GM12875 (cell line): ENCODE data around the gene CMC2.

ENCODE experiments used
- H3K4me3 ChIP-seq: one replicate; pipeline ENCODE4 v1.5.1; 2011; ENCODE audit warnings: low read depth, low read length, control low read depth
- TF ChIP-seq, protein P1 (sequence below): IDR thresholded peaks from 2 replicates; pipeline ENCODE4 v1.5.1; 2011; ENCODE audit warnings: low read depth, mild to moderate bottlenecking, control low read depth, inconsistent platforms, low read length, moderate library complexity, borderline replicate concordance; ENCODE audit not compliant: insufficient read depth

Gene CMC2

DNA sequence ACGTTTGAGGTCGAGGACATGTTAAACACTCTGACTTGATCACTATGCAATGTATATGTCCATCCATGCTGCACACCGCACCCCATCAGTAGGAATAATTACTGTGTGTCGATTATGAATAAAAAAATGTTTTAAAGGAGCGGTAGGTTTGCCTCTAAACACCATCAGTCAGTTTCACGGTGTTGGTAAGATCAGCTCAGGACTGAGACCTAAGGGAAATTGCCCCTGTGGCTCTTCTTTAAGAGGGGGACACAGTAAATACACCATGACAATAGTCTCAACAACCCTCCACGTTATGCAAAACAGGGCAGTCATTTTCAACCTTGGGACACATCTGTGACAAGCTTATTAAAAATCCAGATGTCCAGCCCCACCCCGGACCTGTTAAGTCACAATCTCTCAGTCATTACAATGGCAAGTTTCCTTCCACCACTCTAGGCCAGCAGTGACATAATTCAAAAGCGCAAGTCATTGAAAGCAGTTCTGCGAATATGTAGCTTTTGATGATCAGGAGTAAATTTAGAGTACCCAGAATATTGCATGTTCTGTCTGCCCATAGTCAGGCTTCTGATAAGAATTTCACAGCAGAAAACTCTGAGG is 30.2 kb upstream of the CMC2 start:
- TF ChIP-seq, protein P1, sequence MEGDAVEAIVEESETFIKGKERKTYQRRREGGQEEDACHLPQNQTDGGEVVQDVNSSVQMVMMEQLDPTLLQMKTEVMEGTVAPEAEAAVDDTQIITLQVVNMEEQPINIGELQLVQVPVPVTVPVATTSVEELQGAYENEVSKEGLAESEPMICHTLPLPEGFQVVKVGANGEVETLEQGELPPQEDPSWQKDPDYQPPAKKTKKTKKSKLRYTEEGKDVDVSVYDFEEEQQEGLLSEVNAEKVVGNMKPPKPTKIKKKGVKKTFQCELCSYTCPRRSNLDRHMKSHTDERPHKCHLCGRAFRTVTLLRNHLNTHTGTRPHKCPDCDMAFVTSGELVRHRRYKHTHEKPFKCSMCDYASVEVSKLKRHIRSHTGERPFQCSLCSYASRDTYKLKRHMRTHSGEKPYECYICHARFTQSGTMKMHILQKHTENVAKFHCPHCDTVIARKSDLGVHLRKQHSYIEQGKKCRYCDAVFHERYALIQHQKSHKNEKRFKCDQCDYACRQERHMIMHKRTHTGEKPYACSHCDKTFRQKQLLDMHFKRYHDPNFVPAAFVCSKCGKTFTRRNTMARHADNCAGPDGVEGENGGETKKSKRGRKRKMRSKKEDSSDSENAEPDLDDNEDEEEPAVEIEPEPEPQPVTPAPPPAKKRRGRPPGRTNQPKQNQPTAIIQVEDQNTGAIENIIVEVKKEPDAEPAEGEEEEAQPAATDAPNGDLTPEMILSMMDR = no peak
- H3K4me3 ChIP-seq = peak overlapping the region; percentile 73

DNA sequence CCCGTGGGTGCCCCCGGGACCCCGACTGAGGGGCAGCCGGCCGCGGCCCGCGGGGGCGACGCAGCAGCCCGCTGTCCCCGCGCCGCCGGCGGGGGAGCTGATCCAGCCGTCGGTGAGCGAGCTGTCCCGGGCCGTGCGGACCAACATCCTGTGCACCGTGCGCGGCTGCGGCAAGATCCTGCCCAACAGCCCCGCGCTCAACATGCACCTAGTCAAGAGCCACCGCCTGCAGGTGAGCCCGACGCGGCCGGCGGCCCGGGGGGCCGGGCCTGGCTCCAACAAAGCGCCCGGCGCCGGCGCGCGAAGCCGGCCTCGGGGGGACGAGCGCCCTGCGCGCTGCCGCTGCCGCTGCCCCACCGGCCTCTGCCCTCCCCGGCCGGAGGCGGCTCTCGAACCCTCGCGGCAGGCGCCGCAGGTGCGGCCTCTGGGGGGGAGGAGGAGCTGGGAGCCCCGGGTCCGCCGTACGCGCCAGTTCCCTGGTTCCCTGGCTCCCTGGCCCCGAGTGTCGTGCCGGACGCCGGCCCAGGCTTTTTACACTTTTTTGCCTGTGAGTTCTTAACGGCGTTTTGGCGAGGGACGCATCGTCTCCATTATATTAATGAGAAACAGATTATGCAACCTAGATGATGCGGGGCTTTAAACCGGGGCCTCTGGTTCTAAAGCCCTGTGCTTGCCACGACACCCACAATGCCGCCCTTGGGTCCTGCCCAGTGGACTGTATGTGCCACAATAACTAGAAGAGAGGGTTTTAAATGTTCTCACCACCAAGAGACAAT is 29.5 kb upstream of the CMC2 start:
- TF ChIP-seq, protein P1 = no peak
- peak overlapping the region; percentile 73 for H3K4me3 ChIP-seq

DNA sequence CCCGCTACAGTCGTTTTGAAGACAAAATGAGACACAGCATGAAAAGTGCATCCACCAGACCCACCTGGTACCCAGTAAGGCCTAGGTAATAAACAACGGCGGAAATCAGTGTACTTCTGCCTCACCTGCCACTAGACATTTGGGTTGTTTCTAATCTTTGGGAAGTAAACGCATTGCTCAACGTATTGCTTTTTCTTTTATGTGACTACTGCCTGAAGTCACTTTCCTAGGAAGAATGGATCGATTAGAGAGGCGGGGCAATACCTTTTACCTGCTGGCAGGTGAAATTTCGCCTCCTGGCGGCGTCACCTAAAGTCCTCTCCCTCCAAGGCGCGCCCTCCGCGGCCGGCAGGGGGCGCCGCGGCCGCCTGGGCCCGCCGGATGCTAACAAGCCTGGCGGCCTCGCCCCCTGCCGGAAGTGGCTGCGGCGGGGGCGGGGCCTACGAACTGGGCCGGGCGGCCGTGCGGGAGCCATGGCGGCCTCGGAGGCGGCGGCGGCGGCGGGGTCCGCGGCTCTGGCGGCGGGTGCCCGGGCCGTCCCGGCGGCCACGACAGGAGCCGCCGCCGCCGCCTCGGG is 28.8 kb upstream of the CMC2 start, which contains the start of gene ATMIN:
TSS of gene ATMIN (plus strand) at position 445 of the 577 bp plus-strand sequence. CDS start at position 474, 29 bp downstream.
- H3K4me3 ChIP-seq = peak within 1 kb of the TSS; percentile 73
- TF ChIP-seq, protein P1 = peak; percentile 99

DNA sequence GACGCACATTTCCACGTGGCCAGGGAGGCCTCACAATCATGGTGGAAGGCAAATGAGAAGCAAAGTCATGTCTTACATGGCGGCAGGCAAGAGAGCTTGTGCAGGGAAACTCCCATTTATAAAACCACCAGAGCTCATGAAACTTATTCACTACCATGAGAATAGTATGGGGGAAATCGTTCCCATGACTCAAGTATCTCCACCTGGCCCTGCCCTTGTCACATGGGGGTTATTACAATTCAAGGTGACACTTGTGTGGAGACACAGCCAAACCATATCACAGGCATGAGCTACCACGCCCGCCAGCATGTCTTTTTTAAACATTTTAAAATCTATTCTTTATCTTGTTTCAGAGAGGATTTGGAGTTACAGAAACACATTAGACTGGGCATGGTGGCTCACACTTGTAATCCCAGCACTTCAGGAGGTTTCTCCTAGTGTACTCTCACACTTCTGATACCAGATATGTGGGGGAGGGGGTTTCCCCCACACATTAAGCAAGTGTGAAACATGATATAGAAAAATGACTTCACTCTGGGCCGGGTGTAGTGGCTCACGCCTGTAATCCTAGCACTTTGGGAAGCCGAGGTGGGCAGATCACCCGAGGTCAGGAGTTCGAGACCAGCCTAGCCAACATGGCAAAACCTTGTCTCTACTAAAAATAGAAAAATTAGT is 23.4 kb upstream of the CMC2 start:
- TF ChIP-seq, protein P1 = no peak
- H3K4me3 ChIP-seq = no peak overlapping the region

DNA sequence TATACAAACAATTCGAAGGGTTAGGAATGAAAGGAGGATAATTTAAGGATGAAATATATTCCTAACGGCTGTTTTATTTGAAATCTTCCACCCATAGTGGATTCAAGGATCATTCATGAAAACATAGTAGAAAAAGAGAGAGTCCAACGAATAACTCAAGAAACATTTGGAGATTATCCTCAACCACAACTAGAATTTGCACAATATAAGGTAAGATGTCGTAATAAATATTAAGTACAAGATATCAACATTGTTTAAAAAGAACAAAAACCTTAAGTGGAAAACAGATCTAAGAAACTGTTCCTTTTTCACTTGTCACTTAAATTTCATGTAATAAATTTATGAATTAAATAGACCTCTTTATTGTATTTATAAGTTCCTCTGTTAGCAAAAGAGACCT is 19.7 kb upstream of the CMC2 start:
- TF ChIP-seq, protein P1 = no peak
- H3K4me3 ChIP-seq = no peak overlapping the region

DNA sequence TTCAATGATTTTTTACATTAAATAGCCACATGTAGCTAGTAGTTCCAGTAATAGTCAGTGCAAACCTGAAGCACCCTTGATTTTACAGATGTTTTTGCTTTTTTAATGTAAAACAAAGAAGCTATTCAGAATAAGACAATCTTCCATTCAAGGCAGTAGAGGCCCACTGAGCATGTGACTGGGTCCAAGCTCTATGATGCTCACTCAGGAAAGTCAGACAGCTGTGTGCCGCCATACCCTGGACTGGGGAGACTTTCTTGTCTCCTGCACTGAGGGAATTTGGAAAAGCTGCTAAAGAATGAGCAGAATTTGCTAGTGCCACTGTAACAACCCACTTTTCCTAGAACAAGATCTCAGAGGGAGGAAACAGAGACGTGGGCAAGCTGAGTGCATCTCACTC is 11.8 kb upstream of the CMC2 start:
- H3K4me3 ChIP-seq = no peak overlapping the region
- TF ChIP-seq, protein P1 = no peak
